Neutrophil (primary cell): ENCODE data around the gene OST4.
"Not testable (repeated sequence)": the region's sequence is repeated elsewhere in the genome, so short reads cannot be mapped to it uniquely, and the experiment has no call there.

Source experiments
- H3K27ac ChIP-seq: fragments of 200-600 bp; sonication (generic); 2 replicates; pipeline ENCODE4 v1.5.1; 2016; ENCODE audit warnings: mild to moderate bottlenecking, moderate library complexity
- H3K27me3 ChIP-seq: fragments of 200-600 bp; sonication (generic); 2 replicates; pipeline ENCODE4 v1.6.0; 2016; ENCODE audit warnings: mild to moderate bottlenecking
- H3K36me3 ChIP-seq: fragments of 200-600 bp; sonication (generic); 2 replicates; pipeline ENCODE4 v1.5.1; 2017
- H3K4me1 ChIP-seq, 2 experiments: fragments of 200-600 bp in 1 of 2; sonication (generic) in 1 of 2; 1 replicate in 1 of 2; 2 replicates in 1 of 2; pipeline versions ENCODE4 v1.5.1 to v1.6.1; 2013 to 2016; ENCODE audit warnings: low read depth in 1 of 2, low read length in 1 of 2, mild to moderate bottlenecking in 1 of 2, moderate library complexity in 1 of 2; ENCODE audit not compliant: control insufficient read depth in 1 of 2, insufficient read depth in 1 of 2
- H3K4me3 ChIP-seq, 2 experiments: fragments of 200-600 bp in 1 of 2; sonication (generic) in 1 of 2; 1 replicate in 1 of 2; 2 replicates in 1 of 2; pipeline ENCODE4 v1.5.1; 2013 to 2016; ENCODE audit warnings: low read depth in 1 of 2, low read length in 1 of 2, mild to moderate bottlenecking in 1 of 2, moderate library complexity in 1 of 2
- H3K9me3 ChIP-seq: fragments of 200-600 bp; sonication (generic); 2 replicates; pipeline ENCODE4 v1.5.1; 2016
- TF ChIP-seq, protein P1 (sequence below): fragments of 200-600 bp; sonication (generic); IDR thresholded peaks from 2 replicates; pipeline ENCODE4 v1.5.1; 2016; ENCODE audit warnings: antibody characterized with exemption

Gene OST4

DNA sequence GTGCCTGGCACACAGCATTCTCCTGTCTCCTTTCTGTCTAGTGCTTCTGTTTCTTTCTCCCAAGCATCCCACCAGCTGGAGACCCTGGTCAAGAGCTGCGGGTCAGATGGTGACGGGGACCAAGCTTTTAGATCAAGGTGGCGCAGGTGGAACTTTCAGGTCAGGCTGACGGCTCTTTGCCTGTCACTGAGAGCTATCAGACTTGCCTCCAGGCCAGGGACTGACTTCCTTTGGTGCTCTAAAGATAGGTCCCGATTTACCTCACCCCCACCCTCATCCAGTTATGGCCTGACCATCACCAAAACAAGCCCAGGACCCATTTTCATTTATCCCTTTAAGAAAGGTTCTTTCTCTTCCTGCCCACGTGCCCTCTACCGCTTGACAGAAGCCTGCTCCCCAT is 5.8 kb upstream of the OST4 start:
- no peak overlapping the region for H3K27ac ChIP-seq
- H3K9me3 ChIP-seq = no peaks in the 10 kb centered on the region
- peaks cover 66 to 81% of the 10 kb centered on the region in 2 experiments for H3K4me1 ChIP-seq
- TF ChIP-seq, protein P1, sequence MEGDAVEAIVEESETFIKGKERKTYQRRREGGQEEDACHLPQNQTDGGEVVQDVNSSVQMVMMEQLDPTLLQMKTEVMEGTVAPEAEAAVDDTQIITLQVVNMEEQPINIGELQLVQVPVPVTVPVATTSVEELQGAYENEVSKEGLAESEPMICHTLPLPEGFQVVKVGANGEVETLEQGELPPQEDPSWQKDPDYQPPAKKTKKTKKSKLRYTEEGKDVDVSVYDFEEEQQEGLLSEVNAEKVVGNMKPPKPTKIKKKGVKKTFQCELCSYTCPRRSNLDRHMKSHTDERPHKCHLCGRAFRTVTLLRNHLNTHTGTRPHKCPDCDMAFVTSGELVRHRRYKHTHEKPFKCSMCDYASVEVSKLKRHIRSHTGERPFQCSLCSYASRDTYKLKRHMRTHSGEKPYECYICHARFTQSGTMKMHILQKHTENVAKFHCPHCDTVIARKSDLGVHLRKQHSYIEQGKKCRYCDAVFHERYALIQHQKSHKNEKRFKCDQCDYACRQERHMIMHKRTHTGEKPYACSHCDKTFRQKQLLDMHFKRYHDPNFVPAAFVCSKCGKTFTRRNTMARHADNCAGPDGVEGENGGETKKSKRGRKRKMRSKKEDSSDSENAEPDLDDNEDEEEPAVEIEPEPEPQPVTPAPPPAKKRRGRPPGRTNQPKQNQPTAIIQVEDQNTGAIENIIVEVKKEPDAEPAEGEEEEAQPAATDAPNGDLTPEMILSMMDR = no peak
- peaks cover 17% of the 10 kb centered on the region for H3K27me3 ChIP-seq
- no peak overlapping the region for H3K4me3 ChIP-seq
- H3K36me3 ChIP-seq = no peaks in the 10 kb centered on the region

DNA sequence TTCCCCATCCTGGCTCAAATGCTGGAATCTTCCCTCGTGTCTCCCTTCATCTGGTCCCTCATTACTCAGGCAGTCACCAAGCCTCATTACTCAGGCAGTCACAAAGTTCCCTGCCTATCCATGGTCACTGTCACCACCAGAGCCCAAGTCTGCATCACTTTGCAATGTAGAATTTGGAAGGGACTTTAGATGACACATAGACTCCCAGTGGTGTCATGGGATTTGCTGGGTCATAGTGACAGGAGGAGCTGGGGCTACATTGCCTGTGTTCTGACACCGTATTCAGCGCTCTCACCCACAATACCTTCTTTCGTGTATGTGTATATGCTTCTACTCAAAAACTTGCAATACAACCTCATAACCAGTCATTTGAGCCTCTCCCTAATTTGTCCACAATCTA is 4.9 kb upstream of the OST4 start:
- TF ChIP-seq, protein P1 = no peak
- Histone ChIP-seq H3K36me3 (no peaks in the 10 kb centered on the region), H3K27me3 (peaks cover 17% of the 10 kb centered on the region), H3K4me3 (no peak overlapping the region), H3K4me1 (peaks cover 63 to 77% of the 10 kb centered on the region in 2 experiments), H3K27ac (no peak overlapping the region), H3K9me3 (no peaks in the 10 kb centered on the region)

DNA sequence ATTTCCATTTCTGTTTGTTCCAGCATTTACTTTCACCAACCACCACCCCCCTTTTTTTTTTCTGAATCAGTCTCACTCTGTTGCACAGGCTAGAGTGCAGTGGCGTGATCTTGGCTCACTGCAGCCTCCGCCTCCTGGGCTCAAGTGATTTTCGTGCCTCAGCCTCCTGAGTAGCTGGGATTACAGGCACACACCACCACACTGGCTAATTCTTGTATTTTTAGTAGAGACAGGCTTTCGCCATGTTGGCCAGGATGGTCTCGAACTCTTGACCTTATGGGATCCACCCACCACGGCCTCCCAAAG is 4.1 kb upstream of the OST4 start:
- peaks cover 17% of the 10 kb centered on the region for H3K27me3 ChIP-seq
- H3K27ac ChIP-seq = peak overlapping the region; percentile 51
- H3K9me3 ChIP-seq, H3K4me3 ChIP-seq, H3K36me3 ChIP-seq: not testable (repeated sequence)
- H3K4me1 ChIP-seq = peaks cover 62 to 77% of the 10 kb centered on the region in 2 experiments

DNA sequence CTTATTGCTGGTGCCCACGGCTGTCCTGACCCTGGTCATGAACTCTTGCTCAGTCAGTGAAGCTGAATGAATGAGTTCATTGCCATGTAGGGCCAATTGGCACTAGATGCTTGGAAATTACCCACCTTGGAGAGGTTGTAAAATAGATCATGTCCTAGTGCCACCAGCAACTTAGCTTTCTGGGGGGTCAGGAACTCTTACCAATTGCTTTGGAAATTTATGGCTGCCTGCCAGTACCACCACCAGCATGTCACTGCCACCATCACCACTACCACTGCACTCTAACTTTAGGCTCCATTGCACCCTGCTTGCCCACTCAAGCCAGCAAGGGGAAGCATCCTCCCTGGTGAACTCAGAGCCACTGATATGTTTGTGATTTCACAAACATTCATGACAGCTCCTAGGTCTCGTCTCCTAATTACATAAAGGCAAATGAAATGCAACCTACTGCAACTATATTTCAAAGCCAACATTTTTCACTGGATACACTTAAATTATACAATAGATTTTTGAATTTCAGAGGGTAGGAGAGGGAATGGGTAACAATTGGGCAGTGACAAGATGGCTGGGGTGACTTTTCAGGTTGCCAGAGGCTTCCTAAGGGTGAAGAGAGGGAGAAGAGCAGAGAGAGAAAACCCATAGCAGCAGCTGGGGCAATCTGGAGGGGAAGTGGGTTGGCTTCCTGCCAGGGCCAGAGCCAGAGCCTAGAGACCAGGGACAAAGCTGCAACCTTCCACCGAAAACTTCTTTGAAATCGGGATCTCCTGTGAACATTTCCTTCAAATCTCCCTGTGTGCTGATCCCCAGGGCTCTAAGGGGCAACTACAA is 3.5 kb upstream of the OST4 start:
- Histone ChIP-seq H3K27ac (peak overlapping the region; percentile 51), H3K36me3 (no peaks in the 10 kb centered on the region), H3K4me1 (peaks cover 65 to 77% of the 10 kb centered on the region in 2 experiments), H3K27me3 (peaks cover 17% of the 10 kb centered on the region), H3K9me3 (no peaks in the 10 kb centered on the region), H3K4me3 (no peak overlapping the region)
- TF ChIP-seq, protein P1 = no peak

DNA sequence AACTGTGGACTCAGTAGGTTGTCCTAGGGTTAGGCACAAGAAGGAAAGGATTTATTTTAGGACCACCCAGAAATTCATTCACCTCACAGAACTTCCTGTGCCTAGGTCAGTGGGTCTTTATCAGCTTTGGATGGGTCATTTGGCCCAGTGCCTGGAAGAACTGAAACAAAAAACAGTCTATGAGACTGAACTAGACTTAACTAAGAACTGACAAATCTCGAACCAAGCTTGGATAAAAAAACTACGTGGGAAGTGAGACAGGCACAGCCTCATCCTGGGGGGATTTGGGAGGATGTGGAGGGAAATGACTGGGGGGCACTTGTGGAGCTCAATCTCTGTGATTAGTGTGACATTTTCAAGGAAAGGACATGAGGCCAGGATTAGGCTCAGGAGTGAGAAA is 2.3 kb upstream of the OST4 start:
- TF ChIP-seq, protein P1 = no peak
- Histone ChIP-seq H3K4me1 (peaks cover 60 to 67% of the 10 kb centered on the region in 2 experiments), H3K27me3 (peaks cover 9% of the 10 kb centered on the region), H3K9me3 (no peaks in the 10 kb centered on the region), H3K27ac (no peak overlapping the region), H3K4me3 (no peak overlapping the region), H3K36me3 (peaks cover 8% of the 10 kb centered on the region)

DNA sequence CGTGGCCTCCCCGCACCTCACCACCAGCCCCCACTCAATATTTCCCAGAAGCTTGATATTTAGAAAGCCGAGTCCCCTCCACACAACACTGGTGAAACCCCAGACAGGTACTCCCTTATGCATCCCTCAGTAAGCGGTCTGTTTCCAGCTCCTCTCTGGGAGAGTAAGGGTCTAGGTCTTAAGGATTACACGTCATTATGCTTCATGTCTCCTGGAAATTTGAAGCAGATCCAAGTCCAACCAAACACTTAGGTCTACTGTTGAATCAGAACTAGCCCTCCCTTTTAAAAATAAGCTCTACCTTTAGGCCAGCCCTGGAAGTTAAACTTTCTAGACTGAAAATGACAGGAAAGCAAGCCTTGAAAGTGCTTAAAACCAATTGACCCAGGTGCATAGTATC is 1.5 kb upstream of the OST4 start:
- peak overlapping the region; percentile 85 for H3K27ac ChIP-seq
- H3K4me1 ChIP-seq = peaks cover 54 to 62% of the 10 kb centered on the region in 2 experiments
- peaks cover 16% of the 10 kb centered on the region for H3K36me3 ChIP-seq
- H3K27me3 ChIP-seq = peaks cover under 1% of the 10 kb centered on the region
- TF ChIP-seq, protein P1 = no peak
- H3K4me3 ChIP-seq = no peak overlapping the region
- no peaks in the 10 kb centered on the region for H3K9me3 ChIP-seq
